Central memory CD4-positive, alpha-beta T cell (primary cell): Measurements from ENCODE around the gene COPS7A.
"Not testable (repeated sequence)": the region's sequence is repeated elsewhere in the genome, so short reads cannot be mapped to it uniquely, and the experiment has no call there.

Experiments
- DNase-seq: peaks from one replicate; pipeline ENCODE4 v3.0.0; 2022

COPS7A gene

GRCh38 chr12:6701078-6701768 is 22.6 kb upstream of the COPS7A start:
- DNase-seq, result no peak

- DNase-seq, result no peak
Observed at GRCh38 chr12:6703631-6704030, 20.2 kb upstream of the COPS7A start.

DNA sequence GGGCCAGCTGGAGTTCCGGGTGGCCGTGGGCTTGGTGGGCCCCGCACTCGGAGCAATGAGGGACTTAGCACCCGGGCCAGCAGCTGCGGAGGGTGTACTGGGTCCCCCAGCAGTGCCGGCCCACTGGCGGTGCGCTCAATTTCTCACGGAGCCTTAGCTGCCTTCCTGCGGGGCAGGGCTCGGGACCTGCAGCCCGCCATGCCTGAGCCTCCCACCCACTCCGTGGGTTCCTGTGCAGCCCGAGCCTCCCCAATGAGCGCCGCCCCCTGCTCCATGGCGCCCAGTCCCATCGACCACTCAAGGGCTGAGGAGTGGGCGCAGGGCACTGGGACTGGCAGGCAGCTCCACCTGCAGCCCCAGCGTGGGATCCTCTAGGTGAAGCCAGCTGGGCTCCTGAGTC is 15.5 kb upstream of the COPS7A start:
- not testable (repeated sequence) for DNase-seq

GRCh38 chr12:6708960-6709394 is 14.9 kb upstream of the COPS7A start:
- peak; percentile 50 for DNase-seq

DNA sequence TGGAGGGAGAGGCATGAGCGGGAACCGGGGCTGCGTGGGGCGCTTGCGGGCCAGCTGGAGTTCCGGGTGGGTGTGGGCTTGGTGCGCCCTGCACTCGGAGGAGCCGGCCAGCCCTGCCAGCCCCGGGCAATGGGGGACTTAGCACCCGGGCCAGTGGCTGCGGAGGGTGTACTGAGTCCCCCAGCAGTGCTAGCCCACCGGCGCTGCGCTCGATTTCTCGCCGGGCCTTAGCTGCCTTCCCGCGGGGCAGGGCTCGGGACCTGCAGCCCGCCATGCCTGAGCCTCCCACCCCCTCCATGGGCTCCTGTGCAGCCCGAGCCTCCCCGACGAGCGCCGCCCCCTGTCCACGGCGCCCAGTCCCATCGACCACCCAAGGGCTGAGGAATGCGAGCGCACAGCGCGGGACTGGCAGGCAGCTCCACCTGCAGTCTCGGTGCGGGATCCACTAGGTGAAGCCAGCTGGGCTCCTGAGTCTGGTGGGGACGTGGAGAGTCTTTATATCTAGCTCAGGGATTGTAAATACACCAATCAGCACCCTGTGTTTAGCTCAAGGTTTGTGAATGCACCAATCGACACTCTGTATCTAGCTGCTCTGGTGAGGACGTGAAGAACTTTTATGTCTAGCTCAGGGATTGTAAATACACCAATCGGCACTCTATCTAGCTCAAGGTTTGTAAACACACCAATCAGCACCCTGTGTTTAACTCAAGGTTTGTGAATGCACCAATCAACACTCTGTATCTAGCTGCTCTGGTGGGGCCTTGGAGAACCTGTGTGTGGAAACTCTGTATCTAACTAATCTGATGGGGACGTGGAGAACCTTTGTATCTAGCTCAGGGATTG is 7.6 kb upstream of the COPS7A start:
- not testable (repeated sequence) for DNase-seq

- no peak for DNase-seq
Observed at GRCh38 chr12:6716874-6717437, 6.9 kb upstream of the COPS7A start.

GRCh38 chr12:6722863-6723262 is 983 bp upstream of the COPS7A start:
- DNase-seq, result no peak

- DNase-seq, result peak; percentile 27
Observed at GRCh38 chr12:6724409-6724797, 557 bp downstream of the COPS7A start.

GRCh38 chr12:6725350-6725749 is 1.5 kb downstream of the COPS7A start:
- no peak for DNase-seq

GRCh38 chr12:6729186-6729585 is 5.3 kb downstream of the COPS7A start:
- DNase-seq, result no peak

- no peak for DNase-seq
Observed at GRCh38 chr12:6730169-6730568, 6.3 kb downstream of the COPS7A start.

- no peak for DNase-seq
Observed at GRCh38 chr12:6734506-6735387, 10.9 kb downstream of the COPS7A start.

- peak; percentile 21 for DNase-seq
Observed at GRCh38 chr12:6735448-6736191, 11.8 kb downstream of the COPS7A start.

DNA sequence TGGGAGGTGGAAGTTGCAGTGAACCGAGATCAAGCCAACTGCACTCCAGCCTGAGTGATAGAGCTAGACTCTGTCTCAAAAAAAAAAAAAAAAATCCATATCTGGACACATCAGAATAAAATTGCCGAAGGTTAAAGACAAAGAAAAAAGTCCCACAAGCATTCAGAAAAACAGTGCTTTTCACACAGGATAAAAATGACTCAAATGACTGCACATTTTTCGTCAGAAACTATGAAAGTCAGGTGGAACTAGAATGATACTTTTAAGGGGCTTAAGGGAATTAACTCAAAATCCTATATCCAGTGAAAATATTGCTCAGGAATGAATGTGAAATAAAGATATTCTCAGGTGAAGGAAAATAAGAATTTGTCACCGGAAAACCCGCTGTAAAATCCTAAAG is 12.9 kb downstream of the COPS7A start:
- DNase-seq, result no peak

DNA sequence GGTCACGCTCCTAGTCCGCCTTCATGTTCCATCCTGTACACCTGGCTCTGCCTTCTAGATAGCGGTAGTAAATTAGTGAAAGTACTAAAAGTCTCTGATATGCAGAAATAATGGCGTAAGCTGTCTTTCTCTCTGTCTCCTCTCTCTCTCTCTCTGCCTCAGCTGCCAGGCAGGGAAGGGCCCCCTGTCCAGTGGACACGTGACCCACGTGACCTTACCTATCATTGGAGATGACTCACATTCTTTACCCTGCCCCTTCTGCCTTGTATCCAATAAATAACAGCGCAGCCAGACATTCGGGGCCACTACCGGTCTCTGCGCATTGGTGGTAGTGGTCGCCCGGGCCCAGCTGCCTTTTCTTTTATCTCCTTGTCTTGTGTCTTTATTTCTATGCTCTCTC is 18.2 kb downstream of the COPS7A start:
- DNase-seq, result not testable (repeated sequence)

DNA sequence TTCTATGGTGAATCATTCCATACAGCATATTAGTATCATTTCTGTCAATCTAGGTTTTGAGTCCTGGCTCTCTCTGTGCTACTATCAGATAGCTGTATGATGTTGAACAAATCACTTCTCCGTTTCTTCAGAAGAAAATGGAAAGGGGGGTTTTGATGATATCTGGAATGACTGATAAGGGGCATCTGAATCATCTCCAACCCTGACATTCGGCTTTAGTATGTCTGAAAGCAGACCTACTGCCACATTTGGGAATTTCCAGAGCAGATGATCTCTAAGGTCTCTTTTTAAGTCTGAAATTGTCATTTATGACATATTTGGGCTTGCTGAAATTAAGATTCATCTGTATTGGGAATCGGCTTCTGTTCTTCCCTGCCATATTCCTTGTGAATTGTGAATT is 19.0 kb downstream of the COPS7A start:
- no peak for DNase-seq

DNA sequence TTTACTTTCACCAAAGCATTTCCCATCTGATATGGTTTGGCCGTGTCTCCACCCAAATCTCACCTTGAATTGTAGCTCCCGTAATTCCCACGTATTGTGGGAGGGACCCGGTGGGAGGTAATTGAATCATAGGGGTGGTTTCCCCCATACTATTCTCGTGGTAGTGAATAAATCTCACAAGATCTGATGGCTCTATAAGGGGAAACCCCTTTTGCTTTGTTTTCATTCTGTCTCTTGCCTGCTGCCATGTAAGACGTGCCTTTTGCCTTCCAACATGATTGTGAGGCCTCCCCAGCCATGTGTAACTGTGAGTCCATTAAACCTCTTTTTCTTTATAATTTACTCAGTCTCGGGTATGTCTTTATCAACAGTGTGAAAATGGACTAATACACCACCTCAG is 19.5 kb downstream of the COPS7A start:
- not testable (repeated sequence) for DNase-seq

DNA sequence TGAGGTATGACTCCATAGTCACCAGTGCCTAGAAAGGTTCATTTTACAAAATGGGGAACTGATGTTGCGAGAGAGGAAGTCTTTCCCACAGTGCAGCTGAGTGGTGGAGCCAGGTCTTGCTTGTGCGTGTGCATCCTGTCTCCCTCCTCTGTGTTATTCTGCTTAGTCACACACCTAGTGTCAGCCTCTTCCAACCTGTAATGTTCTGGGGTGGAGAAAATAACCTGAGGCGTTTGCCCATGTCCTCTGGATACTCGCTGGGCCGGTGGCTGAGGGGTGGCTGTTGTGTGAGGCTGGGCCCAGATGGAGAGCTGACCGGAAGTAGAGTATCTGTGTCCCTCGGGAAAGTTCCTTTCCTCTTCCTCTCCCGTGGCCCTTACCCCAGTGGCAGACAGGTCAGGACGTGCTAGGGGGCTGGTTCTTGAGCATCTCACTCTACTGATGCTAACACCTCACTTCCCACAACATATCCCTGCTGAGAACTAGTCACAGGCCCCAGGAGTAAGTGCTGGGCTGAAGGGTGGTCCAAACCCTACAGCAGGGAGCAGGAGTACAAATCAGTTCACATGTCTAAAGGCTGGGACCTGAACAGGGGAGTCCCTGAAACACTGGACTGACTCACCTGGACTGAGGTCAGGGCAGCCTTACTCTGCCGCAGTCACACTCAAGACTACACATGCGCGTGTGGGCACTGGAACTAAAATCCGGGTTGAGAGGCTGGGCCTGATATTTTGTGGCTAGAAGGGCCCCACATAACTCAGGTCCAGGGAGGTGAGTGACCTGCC is 22.1 kb downstream of the COPS7A start:
- DNase-seq, result no peak

GRCh38 chr12:6747216-6747615 is 23.4 kb downstream of the COPS7A start:
- no peak for DNase-seq

- DNase-seq, result no peak
Observed at GRCh38 chr12:6748761-6749160, 24.9 kb downstream of the COPS7A start.

DNA sequence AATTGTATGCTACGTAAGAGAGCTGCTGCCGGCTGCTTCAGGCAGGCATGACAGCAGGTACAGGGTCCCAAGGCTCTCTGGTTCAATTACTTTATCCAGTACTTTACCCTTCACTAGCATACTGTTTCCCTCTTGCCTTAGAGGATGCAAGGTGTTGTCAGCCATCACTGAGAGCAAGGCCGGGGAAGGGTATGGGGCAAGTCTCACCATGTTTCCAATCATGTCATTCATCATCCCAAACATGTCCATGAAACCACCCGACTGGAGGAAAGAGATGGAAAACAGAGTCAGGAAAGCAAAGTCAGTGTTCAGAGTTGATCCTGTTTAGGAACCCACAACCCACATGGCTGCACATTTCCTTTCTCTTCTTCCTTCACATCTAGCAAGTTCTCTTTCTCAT is 26.7 kb downstream of the COPS7A start:
- no peak for DNase-seq
